ENCODE results near the gene ILRUN. TPM values are rescaled to one million over a fixed set of nuclear protein-coding genes. Genes with fewer than 3 reads are reported as not detected.
"Not testable (repeated sequence)": the region's sequence is repeated elsewhere in the genome, so short reads cannot be mapped to it uniquely, and the experiment has no call there.

ILRUN gene
- total RNA-seq, 8 experiments from 2014 or later = 14.1 to 73.8 (median 23.5) TPM

DNA sequence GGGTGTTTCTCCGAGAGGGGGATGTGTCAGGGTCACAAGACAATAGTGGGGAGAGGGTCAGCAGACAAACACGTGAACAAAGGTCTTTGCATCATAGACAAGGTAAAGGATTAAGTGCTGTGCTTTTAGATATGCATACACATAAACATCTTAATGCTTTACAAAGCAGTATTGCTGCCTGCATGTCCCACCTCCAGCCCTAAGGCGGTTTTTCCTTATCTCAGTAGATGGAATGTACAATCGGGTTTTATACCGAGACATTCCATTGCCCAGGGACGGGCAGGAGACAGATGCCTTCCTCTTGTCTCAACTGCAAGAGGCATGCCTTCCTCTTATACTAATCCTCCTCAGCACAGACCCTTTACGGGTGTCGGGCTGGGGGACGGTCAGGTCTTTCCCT lies 23.1 kb upstream of the ILRUN start:
- ATAC-seq (replicated peaks in 6 of 8); in situ Hi-C loops (cut with MboI; ENCODE audit: low pct_unique_long_range_greater_than_20kb in 2 of 9, low sequenced_read_pairs in 9 of 9, unreplicated experiment in 9 of 9); H3K4me3 ChIP-seq: not testable (repeated sequence)
- WGBS, 10 experiments = no CpG with 5 or more reads among the region's 9 CpGs
- H3K4me1 ChIP-seq (replicated peaks in 1 of 2) = peaks cover 16 to 22% of the 10 kb centered on the region in 2 donors
- H3K27ac ChIP-seq = peak overlapping the region in 1 of 2 donors; percentile 25

DNA sequence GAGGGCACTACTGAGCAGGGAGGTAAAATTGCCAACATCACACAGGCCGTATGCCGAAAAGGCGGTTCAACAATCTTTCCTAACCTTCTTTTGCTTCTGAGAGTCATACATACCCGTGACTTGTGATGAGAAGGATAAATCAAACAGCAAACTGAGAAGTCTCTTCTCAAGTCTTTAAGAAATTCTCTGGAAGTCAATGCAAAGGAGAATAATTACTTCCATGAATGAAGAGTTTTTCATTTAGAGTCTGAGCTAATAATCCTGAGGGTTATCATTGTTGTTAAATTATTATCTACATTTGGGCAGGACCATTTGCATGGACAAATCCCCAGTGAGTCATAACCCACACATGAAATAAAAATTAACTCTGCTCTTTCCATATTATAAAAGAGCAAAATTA lies 22.4 kb upstream of the ILRUN start:
- ATAC-seq (replicated peaks in 6 of 8) = peak in 3 of 8 experiments; percentile 27 to 57 (median 41)
- Histone ChIP-seq H3K4me1 (replicated peaks in 1 of 2) (peaks cover 16 to 22% of the 10 kb centered on the region in 2 donors), H3K27ac (no peak overlapping the region), H3K4me3 (no peak overlapping the region)
- in situ Hi-C loops (cut with MboI; ENCODE audit: low pct_unique_long_range_greater_than_20kb in 2 of 9, low sequenced_read_pairs in 9 of 9, unreplicated experiment in 9 of 9) = no loop called here
- 28 to 97% (median 84%) methylated on average over 4 of the region's 4 CpGs for WGBS, 10 experiments

DNA sequence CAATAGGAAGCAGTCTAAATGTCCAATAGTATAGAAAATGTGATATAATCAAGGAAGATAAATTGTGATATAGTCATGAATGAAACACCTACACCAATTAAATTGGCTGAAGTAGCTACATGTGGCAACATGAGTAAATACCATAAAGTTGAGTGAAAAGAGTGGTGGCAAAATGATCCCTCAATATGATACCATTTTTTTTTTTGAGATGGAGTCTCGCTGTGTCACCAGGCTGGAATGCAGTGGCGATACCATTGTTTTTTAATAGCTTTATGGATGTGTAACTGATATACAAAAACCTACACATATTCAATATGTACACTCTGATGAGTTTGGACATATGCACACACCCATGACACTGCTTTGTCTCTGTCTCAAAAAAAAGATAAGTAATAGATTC lies 20.9 kb upstream of the ILRUN start:
- Histone ChIP-seq H3K4me1 (replicated peaks in 1 of 2) (peaks cover 16% of the 10 kb centered on the region in 2 donors), H3K27ac (no peak overlapping the region), H3K4me3 (no peak overlapping the region)
- in situ Hi-C loops (cut with MboI; ENCODE audit: low pct_unique_long_range_greater_than_20kb in 2 of 9, low sequenced_read_pairs in 9 of 9, unreplicated experiment in 9 of 9) = no loop called here
- 0 to 100% (median 10%) methylated on average over 2 of the region's 2 CpGs; no CpG with 5 or more reads in 5 of the 10 experiments for WGBS, 10 experiments
- peak in 1 of 8 experiments; percentile 31 for ATAC-seq (replicated peaks in 6 of 8)

DNA sequence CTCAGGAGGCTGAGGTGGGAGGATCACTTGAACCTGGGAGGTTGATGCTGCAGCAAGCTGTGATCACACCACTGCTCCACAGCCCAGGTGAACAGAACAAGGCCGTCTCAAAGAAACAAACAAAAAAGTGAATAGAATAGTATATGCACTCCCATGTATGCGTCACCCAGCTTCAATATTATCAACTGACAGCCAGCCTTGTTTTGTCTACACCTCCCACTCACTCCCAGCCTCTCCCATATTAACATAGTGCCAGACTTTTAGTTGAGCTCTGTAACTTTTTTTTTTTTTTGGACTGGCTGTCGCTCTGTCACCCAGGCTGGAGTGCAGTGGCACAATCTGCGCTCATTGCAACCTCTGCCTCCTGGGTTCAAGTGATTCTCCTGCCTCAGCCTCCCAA lies 18.1 kb upstream of the ILRUN start:
- in situ Hi-C loops (cut with MboI; ENCODE audit: low pct_unique_long_range_greater_than_20kb in 2 of 9, low sequenced_read_pairs in 9 of 9, unreplicated experiment in 9 of 9) = no loop called here
- Histone ChIP-seq H3K4me1 (replicated peaks in 1 of 2) (peaks cover 13% of the 10 kb centered on the region in 2 donors), H3K4me3 (no peak overlapping the region), H3K27ac (no peak overlapping the region)
- ATAC-seq (replicated peaks in 6 of 8) = peak in 3 of 8 experiments; percentile 47 to 98 (median 94)
- 0 to 93% (median 40%) methylated on average over 1 to 3 of the region's 4 CpGs; no CpG with 5 or more reads in 6 of the 10 experiments for WGBS, 10 experiments

DNA sequence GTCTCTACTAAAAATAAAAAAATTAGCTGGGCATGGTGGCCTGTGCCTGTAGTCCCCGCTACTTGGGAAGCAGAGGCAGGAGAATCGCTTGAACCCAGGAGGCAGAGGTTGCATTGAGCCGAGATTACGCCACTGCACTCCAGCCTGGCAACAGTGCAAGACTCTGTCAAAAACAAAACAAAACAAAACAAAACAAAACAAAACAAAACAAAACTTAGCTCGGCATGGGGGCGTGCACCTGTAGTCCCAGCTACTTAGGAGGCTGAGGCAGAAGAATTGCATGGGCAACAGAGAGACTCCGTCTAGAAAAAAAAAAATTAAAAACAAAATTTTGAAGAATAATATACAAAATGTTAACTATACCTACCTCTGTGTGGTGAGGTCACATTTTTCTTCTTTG lies 16.3 kb upstream of the ILRUN start:
- H3K27ac ChIP-seq; H3K4me3 ChIP-seq; in situ Hi-C loops (cut with MboI; ENCODE audit: low pct_unique_long_range_greater_than_20kb in 2 of 9, low sequenced_read_pairs in 9 of 9, unreplicated experiment in 9 of 9); ATAC-seq (replicated peaks in 6 of 8): not testable (repeated sequence)
- 83 to 100% (median 93%) methylated on average over 2 to 7 of the region's 7 CpGs; no CpG with 5 or more reads in 1 of the 10 experiments for WGBS, 10 experiments
- H3K4me1 ChIP-seq (replicated peaks in 1 of 2) = peaks cover 8 to 12% of the 10 kb centered on the region in 2 donors

DNA sequence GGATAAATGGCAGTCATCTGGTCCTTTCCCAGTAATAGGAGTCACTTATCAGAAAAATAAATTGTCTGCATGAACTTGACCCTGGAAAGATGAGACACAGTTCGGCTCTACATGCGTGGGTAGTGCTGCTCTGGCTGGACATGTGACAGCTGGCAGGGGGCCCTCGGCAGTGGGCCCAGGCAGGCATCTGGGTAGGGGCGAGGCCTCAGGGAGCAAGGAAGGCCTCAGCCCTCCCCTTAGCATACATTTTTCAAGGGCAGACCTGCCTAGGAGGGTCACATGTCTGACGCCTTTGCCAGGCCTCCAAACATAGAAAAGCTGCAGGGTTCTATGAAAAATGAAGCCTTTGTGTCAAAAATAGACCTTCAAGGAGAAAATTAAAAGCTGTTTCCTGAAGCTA lies 12.8 kb upstream of the ILRUN start:
- Histone ChIP-seq H3K4me3 (no peak overlapping the region), H3K27ac (peak overlapping the region; percentile 17 to 22), H3K4me1 (replicated peaks in 1 of 2) (peaks cover 8 to 12% of the 10 kb centered on the region in 2 donors)
- WGBS, 10 experiments = 17 to 53% (median 20%) methylated on average over 1 to 3 of the region's 5 CpGs; no CpG with 5 or more reads in 6 of the 10 experiments
- peak in 7 of 8 experiments; percentile 87 to 100 (median 99) for ATAC-seq (replicated peaks in 6 of 8)
- in situ Hi-C loops (cut with MboI; ENCODE audit: low pct_unique_long_range_greater_than_20kb in 2 of 9, low sequenced_read_pairs in 9 of 9, unreplicated experiment in 9 of 9) = no loop called here

DNA sequence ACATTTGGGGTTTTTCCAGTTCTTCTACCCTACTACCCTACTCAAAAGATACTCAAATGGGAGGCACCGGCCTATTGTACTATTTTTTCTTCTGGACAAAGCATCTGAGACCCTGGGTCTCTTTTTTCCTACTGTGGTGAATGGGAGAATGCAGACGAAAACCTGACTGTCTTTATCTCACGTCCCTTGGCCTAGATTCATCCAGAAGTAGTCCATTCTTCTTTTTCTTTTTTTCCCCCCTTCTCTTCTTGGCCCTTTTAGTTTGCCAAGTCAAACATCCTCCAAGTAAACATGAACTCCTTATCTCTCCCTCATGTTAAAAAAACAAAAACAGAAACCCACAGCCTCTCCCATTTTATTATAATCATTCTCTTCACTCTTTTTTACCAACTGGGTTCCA lies 8.7 kb upstream of the ILRUN start:
- Histone ChIP-seq H3K4me3 (no peak overlapping the region), H3K27ac (no peak overlapping the region), H3K4me1 (replicated peaks in 1 of 2) (peaks cover 8 to 12% of the 10 kb centered on the region in 2 donors)
- WGBS, 10 experiments = 24 to 89% (median 70%) methylated on average over 2 to 3 of the region's 3 CpGs; no CpG with 5 or more reads in 4 of the 10 experiments
- in situ Hi-C loops (cut with MboI; ENCODE audit: low pct_unique_long_range_greater_than_20kb in 2 of 9, low sequenced_read_pairs in 9 of 9, unreplicated experiment in 9 of 9) = no loop called here
- ATAC-seq (replicated peaks in 6 of 8) = no peak

DNA sequence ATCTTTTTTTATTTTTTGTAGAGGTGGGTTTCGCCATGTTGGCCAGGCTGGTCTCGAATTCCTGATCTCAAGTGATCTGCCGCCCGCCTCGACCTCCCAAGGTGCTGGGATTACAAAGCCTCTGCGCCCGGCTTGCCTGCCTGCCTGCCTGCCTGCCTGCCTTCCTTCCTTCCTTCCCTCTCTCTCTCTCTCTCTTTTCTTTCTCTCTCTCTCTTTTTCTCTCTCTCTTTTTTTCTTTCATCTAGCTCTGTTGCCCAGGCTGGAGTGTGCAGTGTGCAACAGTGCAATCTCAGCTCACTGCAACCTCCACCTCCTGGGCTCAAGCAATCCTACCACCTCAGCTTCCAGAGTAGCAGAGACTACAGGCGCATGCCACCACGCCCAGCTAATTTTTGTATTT lies 4.6 kb upstream of the ILRUN start:
- 71 to 100% (median 88%) methylated on average over 2 to 9 of the region's 9 CpGs; no CpG with 5 or more reads in 1 of the 10 experiments for WGBS, 10 experiments
- no peak overlapping the region for H3K27ac ChIP-seq
- H3K4me3 ChIP-seq = no peak overlapping the region
- ATAC-seq (replicated peaks in 6 of 8) = no peak
- H3K4me1 ChIP-seq (replicated peaks in 1 of 2) = no peaks in the 10 kb centered on the region
- in situ Hi-C loops (cut with MboI; ENCODE audit: low pct_unique_long_range_greater_than_20kb in 2 of 9, low sequenced_read_pairs in 9 of 9, unreplicated experiment in 9 of 9) = no loop called here

DNA sequence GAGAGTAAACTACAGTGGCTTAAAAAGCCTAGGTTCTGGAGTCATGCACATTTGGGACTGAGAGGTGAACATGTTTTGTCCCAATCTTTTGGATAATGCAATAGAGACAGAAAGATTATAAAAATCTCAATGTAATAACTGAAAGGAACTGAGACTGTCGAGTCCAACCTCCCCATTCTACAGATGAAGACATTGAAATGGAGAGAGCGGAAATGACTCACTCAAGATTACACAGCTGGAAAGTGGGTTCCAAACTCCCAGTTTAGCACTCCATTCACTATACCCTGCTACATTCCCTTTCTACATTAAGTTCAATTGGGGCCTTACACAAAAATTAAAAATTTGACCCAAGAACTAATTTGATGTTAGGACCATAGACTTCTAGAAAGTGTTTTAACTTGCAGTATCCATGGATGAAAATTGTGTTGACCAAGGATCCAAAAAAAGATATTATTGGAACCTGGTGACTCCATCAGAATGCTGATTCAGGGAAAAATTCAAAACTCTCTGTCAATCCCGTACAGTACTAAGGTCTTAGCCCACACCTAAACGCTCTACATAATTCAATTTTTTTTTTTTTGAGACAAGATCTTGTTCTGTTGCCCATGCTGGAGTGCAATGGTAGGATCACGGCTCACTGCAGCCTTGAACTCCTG lies 1.5 kb upstream of the ILRUN start:
- no peak overlapping the region for H3K27ac ChIP-seq
- WGBS, 10 experiments = 69 to 100% (median 92%) methylated on average over 1 to 5 of the region's 5 CpGs
- H3K4me3 ChIP-seq = no peak overlapping the region
- peaks cover 10 to 15% of the 10 kb centered on the region in 2 donors for H3K4me1 ChIP-seq (replicated peaks in 1 of 2)
- ATAC-seq (replicated peaks in 6 of 8) = no peak
- in situ Hi-C loops (cut with MboI; ENCODE audit: low pct_unique_long_range_greater_than_20kb in 2 of 9, low sequenced_read_pairs in 9 of 9, unreplicated experiment in 9 of 9) = no loop called here

DNA sequence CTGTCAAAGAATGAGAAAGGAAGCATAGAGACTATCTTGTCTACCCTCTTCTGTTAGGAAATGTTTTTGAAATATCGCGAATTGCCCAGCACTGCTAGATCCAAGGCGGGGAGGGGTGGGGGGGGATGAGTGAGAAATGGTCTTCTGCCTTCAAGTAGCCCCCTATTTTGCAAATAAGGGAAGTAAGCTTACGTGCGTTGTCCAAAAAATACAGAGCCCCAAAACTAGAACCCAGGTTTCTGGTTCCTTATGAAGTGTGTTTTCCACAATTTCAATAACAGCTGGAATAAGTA lies 923 bp upstream of the ILRUN start:
- Histone ChIP-seq H3K4me1 (replicated peaks in 1 of 2) (peaks cover 10 to 15% of the 10 kb centered on the region in 2 donors), H3K4me3 (peak overlapping the region in 3 of 5 donors; percentile 85 to 97 (median 88)), H3K27ac (no peak overlapping the region)
- WGBS, 10 experiments = 43 to 100% (median 95%) methylated on average over 2 to 5 of the region's 5 CpGs; no CpG with 5 or more reads in 3 of the 10 experiments
- ATAC-seq (replicated peaks in 6 of 8) = no peak
- in situ Hi-C loops (cut with MboI; ENCODE audit: low pct_unique_long_range_greater_than_20kb in 2 of 9, low sequenced_read_pairs in 9 of 9, unreplicated experiment in 9 of 9) = no loop called here

DNA sequence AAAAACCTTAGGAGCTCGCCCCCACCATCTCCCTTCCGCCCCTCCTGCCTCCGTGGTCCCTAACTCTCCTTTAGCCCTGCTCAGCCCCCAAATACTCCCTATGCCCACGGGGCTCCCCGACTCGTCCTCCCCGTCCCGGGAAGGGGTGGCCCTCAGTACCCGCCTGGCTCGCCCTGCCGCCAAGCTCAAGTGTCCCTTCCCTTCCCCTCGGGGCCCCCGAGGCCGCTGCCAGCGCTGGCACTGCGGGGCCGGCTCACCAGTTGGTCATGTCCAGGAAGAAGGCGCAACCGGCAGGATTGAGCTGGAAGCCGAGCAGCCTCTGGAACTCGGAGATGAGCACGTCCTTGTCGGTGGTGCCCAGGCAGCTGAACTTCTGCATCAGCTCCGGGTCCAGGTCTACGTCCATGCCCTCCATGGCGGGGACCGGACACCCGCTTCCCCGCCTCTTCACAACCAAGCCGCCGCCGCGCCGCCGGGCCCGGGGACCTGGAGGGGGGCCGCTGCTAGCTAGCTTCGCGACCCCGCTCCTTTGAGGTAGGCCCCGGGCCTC lies 303 bp downstream of the ILRUN start:
- Histone ChIP-seq H3K4me3 (peak overlapping the region; percentile 79 to 97 (median 88)), H3K27ac (peak overlapping the region; percentile 66 to 87), H3K4me1 (replicated peaks in 1 of 2) (peaks cover 10 to 15% of the 10 kb centered on the region in 2 donors)
- WGBS, 10 experiments = 0 to 10% (median 0%) methylated on average over 1 to 3 of the region's 41 CpGs; no CpG with 5 or more reads in 7 of the 10 experiments
- peak; percentile 55 to 79 (median 74) for ATAC-seq (replicated peaks in 6 of 8)
- in situ Hi-C loops (cut with MboI; ENCODE audit: low pct_unique_long_range_greater_than_20kb in 2 of 9, low sequenced_read_pairs in 9 of 9, unreplicated experiment in 9 of 9) = no loop called here

DNA sequence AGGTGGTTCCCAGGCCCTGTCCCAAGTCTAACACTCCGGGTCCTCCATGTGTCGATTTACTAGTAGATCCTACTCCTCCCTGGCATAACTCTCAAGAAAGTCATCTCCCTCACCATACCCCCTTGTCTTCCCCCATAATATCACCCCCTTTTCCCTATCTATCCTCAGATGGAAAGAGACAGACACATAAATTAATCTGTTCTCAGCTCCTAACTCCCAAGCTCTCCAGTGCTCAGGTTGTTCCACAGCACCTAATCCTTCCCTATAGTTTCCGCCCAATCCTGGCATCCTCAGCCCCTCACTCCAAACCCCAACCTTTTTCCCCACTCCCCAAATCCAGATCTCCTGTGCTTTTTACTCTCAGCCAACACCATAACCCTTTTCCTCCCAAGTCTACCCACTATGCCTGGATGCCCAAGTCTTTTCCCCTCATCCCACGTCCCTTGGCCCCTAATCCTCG lies 808 bp downstream of the ILRUN start:
- ATAC-seq (replicated peaks in 6 of 8) = no peak
- Histone ChIP-seq H3K27ac (peak overlapping the region in 1 of 2 donors; percentile 87), H3K4me1 (replicated peaks in 1 of 2) (peaks cover 10 to 15% of the 10 kb centered on the region in 2 donors), H3K4me3 (peak overlapping the region; percentile 79 to 97 (median 88))
- WGBS, 10 experiments = 0 to 60% (median 3%) methylated on average over 1 to 3 of the region's 5 CpGs; no CpG with 5 or more reads in 4 of the 10 experiments
- in situ Hi-C loops (cut with MboI; ENCODE audit: low pct_unique_long_range_greater_than_20kb in 2 of 9, low sequenced_read_pairs in 9 of 9, unreplicated experiment in 9 of 9) = no loop called here

DNA sequence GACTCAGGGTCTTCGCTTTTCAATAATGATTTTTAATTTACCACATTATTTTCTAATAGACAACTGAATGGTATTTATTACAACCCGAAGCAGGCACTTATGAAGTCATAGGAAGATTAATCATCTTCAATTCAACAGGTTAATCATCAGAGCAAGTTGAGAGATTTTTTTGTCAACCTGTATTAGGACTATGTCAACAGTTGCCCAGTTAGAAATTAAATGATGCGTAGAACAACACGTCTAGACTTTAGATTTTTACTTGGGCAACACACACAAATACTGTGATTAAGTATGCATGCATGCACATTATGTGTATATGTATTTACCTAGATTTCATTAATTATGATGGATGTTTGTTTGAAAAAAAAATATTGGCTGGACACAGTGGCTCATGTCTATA lies 4.3 kb downstream of the ILRUN start:
- in situ Hi-C loops (cut with MboI; ENCODE audit: low pct_unique_long_range_greater_than_20kb in 2 of 9, low sequenced_read_pairs in 9 of 9, unreplicated experiment in 9 of 9) = no loop called here
- no peak overlapping the region for H3K4me3 ChIP-seq
- WGBS, 10 experiments = 39 to 100% (median 95%) methylated on average over 2 to 4 of the region's 4 CpGs
- ATAC-seq (replicated peaks in 6 of 8) = no peak
- peaks cover 10 to 15% of the 10 kb centered on the region in 2 donors for H3K4me1 ChIP-seq (replicated peaks in 1 of 2)
- no peak overlapping the region for H3K27ac ChIP-seq

All from motor neuron (in vitro differentiated cells).